Stromal cell of bone marrow (primary cell): ENCODE measurements around the gene TANGO6.

Experiments used
- DNase-seq: peaks from one replicate; pipeline ENCODE4 v3.0.0-alpha.2; 2012; ENCODE audit warnings: low read depth

The TANGO6 gene

DNA sequence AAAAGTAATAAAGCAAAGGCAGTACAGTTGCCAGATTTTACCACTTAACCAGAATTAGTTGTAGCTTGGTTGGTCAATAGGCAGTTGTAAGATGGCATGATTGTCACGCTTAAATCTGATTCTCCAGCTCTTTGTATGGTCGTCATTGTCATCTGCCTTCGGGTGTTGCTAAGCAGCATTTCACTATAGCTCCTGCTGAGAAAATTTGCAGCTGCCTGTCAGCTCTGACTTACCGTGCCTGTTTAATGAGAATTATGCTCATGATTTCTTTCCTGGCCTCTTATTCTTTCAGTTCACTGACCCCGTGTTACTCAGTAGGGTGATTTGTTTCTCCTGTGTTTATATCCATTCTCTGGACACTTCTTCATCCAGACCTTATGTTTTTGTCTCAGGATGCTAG lies 66.7 kb downstream of the TANGO6 start:
- no peak for DNase-seq

DNA sequence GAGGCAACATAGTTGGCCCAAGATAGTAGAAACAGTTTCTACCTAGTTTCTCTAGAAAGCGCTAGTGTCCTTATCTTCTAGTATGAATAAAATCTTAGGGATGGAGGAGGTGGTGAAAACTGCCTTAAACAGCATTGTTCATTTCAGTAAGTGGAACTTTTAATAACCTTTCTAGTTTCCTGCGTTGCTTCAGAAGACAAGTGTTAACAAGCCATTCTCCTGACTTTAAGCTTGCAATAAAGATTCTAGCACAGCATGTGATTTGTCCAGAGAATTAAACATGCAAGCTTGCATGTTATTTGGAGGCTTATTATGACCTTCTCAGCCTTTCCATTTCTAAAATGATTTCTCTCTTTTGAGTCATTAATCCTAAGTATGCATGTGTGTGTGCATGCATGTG lies 72.3 kb downstream of the TANGO6 start:
- no peak for DNase-seq

GRCh38 chr16:68917541-68917940 lies 74.2 kb downstream of the TANGO6 start:
- no peak for DNase-seq

- DNase-seq = no peak
Measured at GRCh38 chr16:68920349-68920748, 77.0 kb downstream of the TANGO6 start.

DNA sequence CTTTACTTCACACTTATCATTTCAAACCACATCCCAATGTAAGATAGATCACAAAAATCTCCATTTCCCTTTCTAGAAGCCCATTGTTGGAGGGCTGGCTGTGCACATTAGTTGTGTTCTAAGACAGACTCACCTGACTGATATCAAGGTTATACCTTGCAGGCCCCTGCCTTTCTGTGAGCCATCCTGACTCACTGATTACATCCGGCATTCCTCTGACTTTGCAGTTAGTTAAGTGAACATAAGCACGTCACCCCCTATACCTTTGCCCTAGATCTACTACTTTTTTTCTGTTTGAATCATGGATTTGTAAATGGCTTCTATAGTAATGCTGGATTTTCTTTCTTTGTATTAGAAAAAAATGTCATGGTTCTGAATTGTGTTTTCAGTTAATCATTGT lies 78.3 kb downstream of the TANGO6 start:
- no peak for DNase-seq

GRCh38 chr16:68923116-68923515 lies 79.8 kb downstream of the TANGO6 start:
- DNase-seq = no peak

- no peak for DNase-seq
Measured at GRCh38 chr16:68927018-68927417, 83.7 kb downstream of the TANGO6 start.

DNA sequence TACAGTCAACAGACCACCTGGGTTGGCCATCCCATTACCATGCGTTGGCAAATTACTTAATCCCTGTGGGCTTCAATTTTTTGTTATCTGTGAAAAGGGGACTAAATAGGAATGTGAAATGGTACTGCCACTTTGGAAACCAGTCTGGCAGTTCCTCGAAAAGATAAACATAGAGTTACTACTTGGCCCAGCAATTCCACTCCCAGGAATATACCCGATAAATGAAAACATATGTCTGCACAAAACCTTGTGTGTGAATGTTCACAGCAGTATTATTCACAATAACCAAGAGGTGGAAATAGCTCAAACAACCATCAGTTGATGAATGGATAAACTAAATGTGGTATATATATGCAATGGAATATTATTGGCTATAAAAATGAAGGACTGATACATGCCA lies 87.9 kb downstream of the TANGO6 start:
- DNase-seq = no peak

GRCh38 chr16:68934402-68934801 lies 91.1 kb downstream of the TANGO6 start:
- no peak for DNase-seq

DNA sequence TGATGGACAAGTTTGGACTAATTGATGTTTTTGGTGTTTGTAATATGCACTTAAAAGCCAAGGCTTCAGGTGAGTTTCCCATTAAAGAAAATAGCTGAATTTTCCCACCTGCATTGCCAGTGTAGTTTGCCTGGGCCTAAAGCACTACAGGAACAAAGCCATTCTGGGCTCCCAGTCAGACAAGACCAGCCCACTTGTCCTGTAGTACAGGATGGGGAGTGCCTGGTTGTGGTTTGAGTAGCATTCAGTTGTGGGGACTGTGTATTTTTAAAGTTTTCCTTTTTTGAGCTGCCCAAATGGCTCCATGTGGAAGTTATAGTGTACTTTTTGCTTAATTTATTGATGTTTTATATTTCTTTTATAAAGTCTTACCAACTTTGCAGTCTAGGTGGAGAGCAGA lies 91.7 kb downstream of the TANGO6 start:
- DNase-seq = no peak

GRCh38 chr16:68936736-68937631 lies 93.7 kb downstream of the TANGO6 start:
- no peak for DNase-seq

DNA sequence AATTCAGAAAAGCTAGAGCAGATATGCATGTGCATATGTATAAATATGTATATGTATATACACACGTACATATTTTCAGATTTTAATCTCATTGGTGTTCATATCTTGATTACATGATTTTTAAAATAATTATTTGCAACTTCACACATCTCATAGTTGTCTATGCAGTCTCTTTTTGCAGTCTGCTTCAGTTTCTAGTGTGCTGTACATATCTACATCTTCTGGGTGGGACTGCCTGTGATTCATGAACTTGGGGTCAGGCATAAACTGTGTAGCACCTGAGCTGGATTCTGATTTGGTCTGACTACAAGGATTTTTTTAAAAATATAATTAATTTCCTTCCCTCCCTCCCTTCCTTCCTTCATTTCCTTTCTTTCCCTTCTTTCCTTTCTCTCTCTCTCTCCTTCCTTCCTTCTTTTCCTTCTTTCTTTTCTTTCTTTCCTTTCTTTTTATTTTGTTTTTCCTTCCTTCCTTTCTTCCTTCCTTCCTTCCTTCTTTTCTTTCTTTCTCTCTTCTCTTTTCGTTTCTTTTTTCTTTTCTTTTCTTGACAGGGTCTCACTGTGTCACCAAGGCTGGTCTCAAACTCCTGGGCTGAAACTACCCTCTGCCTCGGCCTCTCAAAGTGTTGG lies 96.5 kb downstream of the TANGO6 start:
- no peak for DNase-seq

DNA sequence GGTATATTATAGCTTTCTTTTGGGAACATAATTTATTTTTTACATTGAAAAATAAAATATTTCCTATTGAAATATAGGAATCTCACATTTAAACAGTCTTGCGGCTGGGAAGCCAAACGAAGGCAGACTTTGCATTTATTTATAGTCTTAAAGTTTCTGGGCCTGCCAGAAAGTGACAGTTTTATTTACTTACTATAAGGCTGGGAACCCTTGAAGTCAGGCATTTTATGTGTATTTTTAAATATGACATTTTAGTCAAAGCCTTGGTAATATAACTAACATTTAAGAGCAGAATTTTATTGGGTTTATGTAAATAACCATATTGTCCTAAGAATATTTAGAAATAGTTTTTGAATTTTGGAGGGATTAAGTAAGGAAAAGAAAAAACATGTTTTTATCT lies 97.5 kb downstream of the TANGO6 start:
- DNase-seq = no peak

GRCh38 chr16:68943961-68944360 lies 100.6 kb downstream of the TANGO6 start:
- DNase-seq = peak; percentile 36

- no peak for DNase-seq
Measured at GRCh38 chr16:68948230-68948910, 105.0 kb downstream of the TANGO6 start.

- no peak for DNase-seq
Measured at GRCh38 chr16:68951991-68952877, 108.9 kb downstream of the TANGO6 start.

DNA sequence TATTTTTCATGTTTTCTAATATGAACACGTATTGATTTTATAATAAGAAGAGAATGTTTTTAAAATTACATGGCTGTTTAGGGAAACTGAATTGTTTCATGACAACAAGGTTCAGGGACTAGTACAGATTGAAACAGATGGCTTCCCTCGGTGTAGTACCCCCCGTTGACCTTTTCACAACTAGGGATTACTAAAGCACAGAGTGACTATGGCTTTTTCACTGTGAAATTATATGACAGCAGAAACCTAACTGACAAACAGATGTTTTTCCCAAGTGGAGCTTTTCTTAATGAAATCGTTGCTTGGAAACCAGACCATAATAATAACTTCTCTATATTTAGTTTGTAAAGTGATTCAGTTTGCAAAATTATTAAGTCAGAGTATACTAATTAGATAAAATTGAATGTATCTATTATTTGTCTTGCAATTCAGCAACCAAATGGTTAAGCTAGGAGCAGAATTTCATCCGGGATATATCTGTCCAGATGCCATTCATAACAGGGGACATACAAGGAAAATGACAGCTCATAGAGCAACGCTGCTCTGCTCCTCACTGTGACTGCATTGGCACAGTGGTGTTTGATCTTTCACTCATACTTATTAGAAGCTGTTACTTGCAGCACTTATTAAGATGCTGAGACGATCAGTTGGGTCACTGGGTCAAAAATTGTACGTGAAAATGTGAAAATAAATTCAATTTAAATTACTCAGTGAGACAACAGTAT lies 111.7 kb downstream of the TANGO6 start:
- DNase-seq = no peak

- no peak for DNase-seq
Measured at GRCh38 chr16:68960910-68961309, 117.6 kb downstream of the TANGO6 start.

DNA sequence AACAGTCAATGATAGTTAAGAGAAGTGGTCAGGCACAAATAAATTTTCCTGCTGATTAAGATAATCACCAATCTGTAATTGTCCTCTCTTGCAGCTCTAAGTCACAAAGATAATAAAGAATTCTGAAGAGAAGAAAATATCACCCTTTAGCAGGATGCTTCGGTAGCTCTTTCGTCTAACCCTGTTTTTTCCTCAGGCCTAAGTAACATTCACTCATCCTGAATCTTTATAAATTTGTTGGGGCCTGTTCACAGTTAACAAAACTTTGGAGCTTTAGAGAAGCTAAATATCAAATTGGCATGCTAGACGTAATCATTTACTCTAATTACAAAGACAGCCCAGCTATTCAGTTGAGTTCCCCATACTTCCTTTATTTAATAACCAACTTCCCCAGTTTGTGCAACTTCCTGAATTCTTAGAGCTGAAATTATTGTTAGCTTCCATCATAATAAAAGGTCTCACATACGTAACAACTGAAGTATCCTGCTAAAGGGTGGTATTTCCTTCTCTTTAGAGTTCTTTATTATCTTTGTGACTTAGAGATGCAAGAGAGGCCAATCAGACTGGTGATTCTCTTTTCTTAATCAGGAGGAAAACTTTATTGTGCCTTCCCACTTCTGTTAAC lies 118.6 kb downstream of the TANGO6 start:
- no peak for DNase-seq

DNA sequence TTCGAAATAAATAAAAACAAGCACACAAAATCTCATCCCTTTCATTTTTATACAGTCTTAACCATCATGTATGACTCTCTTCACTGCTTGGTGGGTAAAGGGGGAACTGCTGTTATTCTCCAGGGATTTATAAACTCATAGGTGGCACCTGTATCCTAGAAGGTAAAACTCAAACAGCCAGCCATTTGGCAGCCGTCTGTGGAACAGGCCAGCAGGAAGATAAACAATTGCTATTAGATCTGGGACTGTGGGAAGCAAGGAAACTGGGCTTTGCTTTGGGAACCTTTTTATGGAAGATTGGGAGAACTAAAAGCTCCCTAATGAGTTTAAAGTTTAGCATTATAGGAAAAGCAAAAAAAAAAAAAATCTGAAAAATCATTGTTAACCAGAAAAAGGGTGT lies 126.0 kb downstream of the TANGO6 start:
- DNase-seq = no peak

- DNase-seq = no peak
Measured at GRCh38 chr16:68972013-68972412, 128.7 kb downstream of the TANGO6 start.
